CD4-positive, alpha-beta T cell treated with Interleukin-15 for 4 hours (primary cell): ENCODE data around the gene AFDN.

Source experiments
- DNase-seq: peaks from one replicate; pipeline ENCODE4 v3.0.0-alpha.2; 2020; ENCODE audit warnings: low spot score

The AFDN gene

GRCh38 chr6:167918548-167919278, 92.0 kb downstream of the AFDN start:
- DNase-seq: no peak

DNA sequence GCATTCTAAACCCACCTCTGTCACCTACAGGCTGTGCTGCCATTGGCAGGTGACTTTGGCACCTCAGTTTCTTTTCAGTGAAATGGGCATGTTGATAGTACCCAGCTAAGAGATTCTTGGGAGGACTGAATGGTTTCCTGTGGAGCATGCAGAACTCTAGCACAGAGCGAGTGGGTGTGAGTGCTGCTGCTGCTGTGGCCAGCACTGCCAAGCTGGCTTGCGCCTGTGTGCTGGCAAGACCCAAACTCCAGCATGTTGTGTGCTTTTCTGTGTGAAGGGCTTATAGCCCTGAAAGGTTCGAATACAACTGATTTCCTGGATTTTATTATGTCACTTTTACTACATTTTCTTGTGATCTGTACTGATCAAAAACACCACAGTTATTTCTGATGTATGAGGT, 92.6 kb downstream of the AFDN start:
- DNase-seq: no peak

- no peak for DNase-seq
Measured at GRCh38 chr6:167920165-167920564, 93.5 kb downstream of the AFDN start.

DNA sequence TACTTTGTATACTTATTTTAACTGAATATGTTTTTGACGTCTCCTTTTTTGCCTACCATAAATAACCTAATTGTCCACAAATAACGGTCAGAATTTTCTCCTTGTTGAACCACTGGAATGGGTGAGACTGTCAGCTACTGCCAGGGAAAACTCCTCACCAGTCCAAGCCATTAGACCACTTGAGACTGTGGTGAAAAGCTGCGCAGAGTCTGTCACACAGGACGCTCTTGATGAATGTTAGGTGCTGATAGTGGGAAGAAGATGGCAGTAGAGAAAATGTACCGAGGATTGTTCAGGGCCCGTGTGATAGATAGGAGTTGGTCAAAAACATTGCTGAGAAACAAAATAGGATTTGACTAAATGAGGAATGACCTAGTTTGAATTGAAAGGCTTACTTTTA, 95.1 kb downstream of the AFDN start:
- DNase-seq: no peak

GRCh38 chr6:167925026-167925425, 98.3 kb downstream of the AFDN start:
- DNase-seq: no peak

GRCh38 chr6:167927246-167927645, 100.5 kb downstream of the AFDN start:
- no peak for DNase-seq

- DNase-seq: no peak
Measured at GRCh38 chr6:167928111-167928510, 101.4 kb downstream of the AFDN start.

DNA sequence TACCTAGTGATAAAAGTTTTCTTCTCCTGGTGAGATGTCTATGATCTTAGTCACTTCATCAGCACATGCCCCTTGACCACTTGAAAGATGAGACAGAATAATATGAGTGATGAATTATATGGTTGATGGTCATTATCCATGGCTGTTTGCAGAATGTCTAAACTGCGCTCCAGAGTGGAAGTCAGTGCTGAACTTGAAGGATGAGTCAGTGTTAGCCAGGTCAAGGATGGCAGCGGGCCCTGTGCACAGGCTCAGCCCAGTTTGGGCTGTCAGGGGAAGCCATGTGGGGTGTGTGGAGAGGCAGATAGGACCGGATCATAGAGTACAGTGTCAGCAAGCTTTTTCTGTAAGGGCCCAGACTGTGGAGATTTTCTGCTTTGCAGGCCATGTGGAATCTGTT, 103.6 kb downstream of the AFDN start:
- DNase-seq: no peak

DNA sequence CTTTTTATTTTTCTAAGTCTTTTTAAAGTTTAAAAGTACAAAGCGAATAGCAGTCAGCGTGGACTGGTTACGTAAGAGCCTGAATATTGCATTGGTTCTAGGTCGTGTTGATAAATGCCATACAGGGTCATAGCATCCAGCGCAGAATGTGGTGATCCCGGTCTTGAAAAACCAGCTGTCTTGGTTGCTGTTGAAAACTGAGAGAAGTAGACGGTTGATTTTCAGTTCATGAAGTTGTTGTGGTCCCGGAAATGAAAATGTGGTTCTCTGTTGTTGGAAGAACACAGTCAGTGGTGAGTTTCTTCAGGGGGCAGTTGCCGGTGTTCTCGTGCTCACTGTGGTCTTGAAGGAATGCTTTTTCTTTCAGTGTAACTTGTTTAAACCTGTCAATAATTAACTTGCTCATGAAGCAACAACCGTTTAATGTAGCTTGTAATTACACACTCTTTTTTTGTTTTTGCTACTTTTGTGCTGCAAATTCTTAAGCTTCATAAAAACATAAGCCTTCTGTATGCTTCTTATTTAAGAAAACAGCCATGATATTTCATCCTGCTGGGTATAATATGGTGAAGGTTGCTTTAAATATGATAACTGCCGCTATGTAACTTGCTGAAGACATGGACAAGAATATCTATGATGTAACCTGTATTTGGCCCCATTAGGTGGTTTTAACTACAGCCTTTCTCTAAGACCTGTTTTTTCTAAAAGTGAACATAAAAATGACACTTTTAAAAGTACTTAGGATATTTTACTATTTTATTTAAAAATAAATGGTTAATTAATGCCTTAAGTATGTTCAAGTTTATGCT, 106.0 kb downstream of the AFDN start:
- no peak for DNase-seq

DNA sequence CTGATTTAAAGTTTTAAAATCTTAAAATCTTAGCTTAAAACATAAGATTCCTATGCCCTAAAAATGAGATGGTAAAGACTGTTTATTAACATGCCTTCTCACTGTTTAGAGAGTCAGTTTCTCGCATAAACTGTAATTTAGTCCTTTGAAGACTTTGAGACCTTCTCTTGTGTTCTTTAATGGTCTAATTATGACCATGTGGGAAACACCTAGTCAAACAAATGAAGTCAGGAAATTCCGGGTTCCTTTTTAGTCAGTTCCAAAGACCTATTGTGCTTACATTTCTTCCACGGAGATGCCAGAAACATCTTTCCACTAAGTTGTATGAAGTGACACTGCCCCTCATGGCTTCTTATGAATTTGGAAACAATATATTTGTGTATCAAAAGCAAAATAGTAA, 106.6 kb downstream of the AFDN start:
- DNase-seq: no peak

- no peak for DNase-seq
Measured at GRCh38 chr6:167933847-167934246, 107.1 kb downstream of the AFDN start.

GRCh38 chr6:167934426-167934864, 107.7 kb downstream of the AFDN start:
- DNase-seq: no peak

GRCh38 chr6:167936051-167936450, 109.3 kb downstream of the AFDN start:
- DNase-seq: no peak

GRCh38 chr6:167937301-167937700, 110.6 kb downstream of the AFDN start:
- DNase-seq: no peak

GRCh38 chr6:167937948-167938911, 111.5 kb downstream of the AFDN start:
- no peak for DNase-seq

DNA sequence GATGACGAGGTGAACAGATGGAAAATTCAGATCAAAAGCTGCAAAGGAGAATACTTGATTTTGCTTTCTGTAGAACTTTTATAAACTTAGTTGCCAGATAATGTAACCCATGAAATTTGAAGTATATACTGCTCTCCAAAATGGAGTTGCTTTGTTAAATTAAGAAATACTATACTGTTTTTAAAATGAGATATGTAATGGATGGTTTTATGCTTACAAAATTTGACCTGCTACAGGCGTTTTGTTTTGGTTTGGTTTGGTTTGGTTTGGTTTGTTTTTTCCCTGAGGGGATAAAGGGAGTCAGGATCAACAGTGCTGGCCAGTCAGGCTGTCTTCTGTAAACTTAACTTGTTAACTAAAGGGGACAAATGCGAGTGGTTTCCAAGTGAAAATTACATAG, 115.1 kb downstream of the AFDN start:
- DNase-seq: no peak

DNA sequence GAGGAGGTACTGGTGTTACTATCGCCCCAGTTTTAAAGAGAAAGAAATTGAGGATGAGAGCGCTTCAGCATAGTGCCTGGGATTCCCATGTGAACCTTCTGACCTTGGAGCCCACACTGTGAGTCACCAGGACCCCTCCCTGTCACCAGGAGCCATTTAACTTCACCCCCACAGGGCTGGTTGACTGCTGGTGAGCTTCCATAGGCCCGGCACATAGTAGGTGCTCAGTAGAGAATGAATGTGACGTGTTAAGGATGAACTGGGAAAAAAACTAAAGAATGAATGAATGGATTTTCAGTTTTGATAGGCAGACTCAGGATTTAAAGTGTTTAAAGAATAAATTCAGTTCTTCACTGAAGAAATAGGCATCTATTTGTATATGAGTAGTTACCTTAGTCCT, 117.4 kb downstream of the AFDN start:
- no peak for DNase-seq

DNA sequence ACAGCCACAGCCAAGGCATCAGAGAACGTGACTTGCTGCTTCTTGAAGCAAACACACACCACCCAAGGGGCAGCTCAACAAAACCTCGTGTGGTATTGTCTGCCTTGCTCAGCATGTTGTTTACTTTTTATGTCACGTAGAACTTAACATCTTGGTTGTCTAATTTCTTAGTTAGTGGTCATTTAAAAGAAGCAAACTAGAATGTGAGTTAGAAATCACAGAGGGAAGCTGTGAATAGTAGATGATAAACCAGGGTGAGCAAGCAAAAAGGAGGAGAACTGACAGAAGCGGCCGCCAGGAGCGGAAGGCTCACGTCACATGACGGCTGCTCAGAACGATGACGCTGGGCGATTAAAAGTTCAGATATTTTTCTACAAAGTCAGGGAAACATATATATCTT, 119.3 kb downstream of the AFDN start:
- no peak for DNase-seq

GRCh38 chr6:167946604-167947003, 119.9 kb downstream of the AFDN start:
- DNase-seq: no peak

DNA sequence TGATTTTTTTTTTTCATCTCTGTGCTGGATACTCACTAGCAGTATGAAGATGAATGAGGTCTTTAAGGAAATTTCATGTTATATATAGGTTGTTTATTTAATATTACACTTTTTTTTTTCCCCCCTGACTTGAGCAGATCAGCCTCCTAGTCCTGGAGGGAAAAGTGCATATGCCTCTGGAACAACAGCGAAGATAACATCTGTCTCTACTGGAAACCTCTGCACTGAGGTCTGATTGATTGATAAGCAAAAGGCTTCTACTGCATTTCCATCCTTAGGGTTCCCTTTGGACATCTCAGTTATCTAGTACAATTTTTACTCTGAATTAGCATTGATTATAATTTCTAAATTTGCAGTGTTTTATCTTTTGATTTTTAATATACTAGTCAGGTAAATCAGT, 121.0 kb downstream of the AFDN start:
- DNase-seq: no peak

DNA sequence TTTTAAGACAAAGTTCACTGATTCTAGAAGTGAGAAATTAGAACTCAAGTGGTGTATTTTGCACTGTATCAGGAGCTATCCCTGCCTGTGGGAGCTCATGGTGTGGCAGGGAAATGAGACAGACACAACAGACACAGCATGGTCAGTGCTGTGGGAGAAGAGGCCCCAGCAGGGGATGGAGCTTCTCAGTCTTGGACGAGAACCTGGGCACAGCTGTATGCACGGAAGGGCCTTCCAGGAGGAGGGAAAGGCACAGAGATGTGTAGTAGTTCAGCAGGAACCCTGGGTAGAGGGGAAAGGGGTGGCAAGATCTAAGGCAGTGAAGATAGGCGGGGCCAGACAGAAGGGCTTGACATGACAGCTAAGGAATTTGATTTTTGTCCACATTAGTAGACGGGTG, 122.0 kb downstream of the AFDN start:
- DNase-seq: no peak

GRCh38 chr6:167949121-167949684, 122.5 kb downstream of the AFDN start:
- DNase-seq: no peak
